H9 (cell line): ENCODE data around the gene CRK. TPM values are rescaled to one million over a fixed set of nuclear protein-coding genes. Genes with fewer than 3 reads are reported as not detected.

Experiments used
- DNase-seq: peaks from one replicate; pipeline ENCODE4 v3.0.0-alpha.2; 2017
- H2AFZ ChIP-seq: one replicate; pipeline ENCODE4 v1.6.1; 2013; ENCODE audit warnings: mild to moderate bottlenecking, low read length, control low read depth, moderate library complexity
- H2AK5ac ChIP-seq: 2 replicates; pipeline ENCODE4 v1.6.1; 2013; ENCODE audit warnings: low read length, control low read depth, mixed read lengths; ENCODE audit not compliant: insufficient read length
- H2BK120ac ChIP-seq: one replicate; pipeline ENCODE4 v1.6.1; 2013; ENCODE audit warnings: low read depth, mild to moderate bottlenecking, low read length, control low read depth, inconsistent platforms; ENCODE audit not compliant: poor library complexity, severe bottlenecking
- H2BK12ac ChIP-seq: 2 replicates; pipeline ENCODE4 v1.6.1; 2013; ENCODE audit warnings: low read length, control low read depth, mixed read lengths, low read depth; ENCODE audit not compliant: insufficient read length
- H2BK15ac ChIP-seq: 2 replicates; pipeline ENCODE4 v1.6.1; 2013; ENCODE audit warnings: low read depth, low read length, control low read depth
- H2BK20ac ChIP-seq: one replicate; pipeline ENCODE4 v1.6.1; 2013; ENCODE audit warnings: low read depth, mild to moderate bottlenecking, low read length, control low read depth, inconsistent platforms; ENCODE audit not compliant: poor library complexity, severe bottlenecking
- H2BK5ac ChIP-seq: 2 replicates; pipeline ENCODE4 v1.6.1; 2013; ENCODE audit warnings: low read length, control low read depth, mixed read lengths; ENCODE audit not compliant: insufficient read length
- H3K14ac ChIP-seq: 2 replicates; pipeline ENCODE4 v1.6.1; 2013; ENCODE audit warnings: low read length, control low read depth; ENCODE audit not compliant: insufficient read depth
- H3K18ac ChIP-seq: 2 replicates; pipeline ENCODE4 v1.6.1; 2013; ENCODE audit warnings: low read depth, mild to moderate bottlenecking, mixed read lengths, low read length, control low read depth; ENCODE audit not compliant: insufficient read length
- H3K23ac ChIP-seq: 2 replicates; pipeline ENCODE4 v1.6.1; 2013; ENCODE audit warnings: low read length, control low read depth, mixed read lengths, low read depth; ENCODE audit not compliant: insufficient read length
- H3K23me2 ChIP-seq: 2 replicates; pipeline ENCODE4 v1.6.1; 2013; ENCODE audit warnings: low read depth, mild to moderate bottlenecking, mixed read lengths, low read length, control low read depth; ENCODE audit not compliant: insufficient read length, poor library complexity, severe bottlenecking
- H3K27ac ChIP-seq: 2 replicates; pipeline ENCODE4 v1.5.1; 2013; ENCODE audit warnings: low read length, control low read depth, mixed read lengths, low read depth; ENCODE audit not compliant: insufficient read length
- H3K27me3 ChIP-seq: 2 replicates; pipeline ENCODE4 v1.6.1; 2013; ENCODE audit warnings: low read length, control low read depth, inconsistent platforms; ENCODE audit not compliant: insufficient read depth
- H3K4ac ChIP-seq: 2 replicates; pipeline ENCODE4 v1.6.1; 2013; ENCODE audit warnings: low read depth, mild to moderate bottlenecking, control low read depth, inconsistent platforms, low read length, moderate library complexity
- H3K4me1 ChIP-seq: 2 replicates; pipeline ENCODE4 v1.6.1; 2013; ENCODE audit warnings: low read length, control low read depth, inconsistent platforms; ENCODE audit not compliant: insufficient read depth
- H3K4me2 ChIP-seq: 2 replicates; pipeline ENCODE4 v1.6.1; 2013; ENCODE audit warnings: low read length, control low read depth, mixed read lengths; ENCODE audit not compliant: insufficient read length, insufficient read depth
- H3K56ac ChIP-seq: 2 replicates; pipeline ENCODE4 v1.6.1; 2013; ENCODE audit warnings: low read depth, mild to moderate bottlenecking, mixed read lengths, low read length, control low read depth; ENCODE audit not compliant: insufficient read length
- H3K79me1 ChIP-seq: 2 replicates; pipeline ENCODE4 v1.6.1; 2013; ENCODE audit warnings: low read depth, mild to moderate bottlenecking, moderate library complexity, low read length, control low read depth, inconsistent platforms; ENCODE audit not compliant: insufficient read depth, poor library complexity, severe bottlenecking
- H3K79me2 ChIP-seq: 2 replicates; pipeline ENCODE4 v1.6.1; 2013; ENCODE audit warnings: low read length, control low read depth, inconsistent platforms; ENCODE audit not compliant: insufficient read depth
- H3K9ac ChIP-seq: 2 replicates; pipeline ENCODE4 v1.6.1; 2013; ENCODE audit warnings: low read length, control low read depth, mixed read lengths; ENCODE audit not compliant: insufficient read length; ENCODE audit errors: extremely low read depth
- H3K9me3 ChIP-seq: one replicate; pipeline ENCODE4 v1.6.1; 2013; ENCODE audit warnings: low read depth, low read length, inconsistent platforms; ENCODE audit not compliant: control insufficient read depth
- H3T11ph ChIP-seq: one replicate; pipeline ENCODE4 v1.6.1; 2013; ENCODE audit warnings: mild to moderate bottlenecking, low read length, control low read depth, inconsistent platforms
- H4K20me1 ChIP-seq: one replicate; pipeline ENCODE4 v1.6.1; 2013; ENCODE audit not compliant: control insufficient read depth, insufficient read length, insufficient read depth
- H4K5ac ChIP-seq: 2 replicates; pipeline ENCODE4 v1.6.1; 2013; ENCODE audit warnings: low read depth, mild to moderate bottlenecking, mixed read lengths, low read length, control low read depth; ENCODE audit not compliant: insufficient read length
- H4K8ac ChIP-seq: replicated peaks from 2 replicates; pipeline ENCODE4 v1.6.1; 2013; ENCODE audit warnings: low read length, control low read depth, mixed read lengths, low read depth; ENCODE audit not compliant: insufficient read length
- H4K91ac ChIP-seq: 2 replicates; pipeline ENCODE4 v1.6.1; 2013; ENCODE audit warnings: low read depth, mild to moderate bottlenecking, moderate library complexity, mixed read lengths, low read length, control low read depth; ENCODE audit not compliant: insufficient read length
- H3K27ac Mint-ChIP-seq, 3 experiments: 2 replicates in 2 of 3; 3 replicates in 1 of 3; pipeline ENCODE4 v1.8.0; 2020 to 2021; ENCODE audit warnings: mixed read lengths in 3 of 3, mild to moderate bottlenecking in 1 of 3, moderate library complexity in 1 of 3
- H3K27me3 Mint-ChIP-seq: 2 replicates; pipeline ENCODE4 v1.8.0; 2021; ENCODE audit warnings: low read depth, mild to moderate bottlenecking, moderate library complexity, mixed read lengths
- H3K36me3 Mint-ChIP-seq, 3 experiments: 2 replicates in 2 of 3; 3 replicates in 1 of 3; pipeline ENCODE4 v1.8.0; 2020 to 2021; ENCODE audit warnings: low read depth in 3 of 3, mixed read lengths in 3 of 3; ENCODE audit not compliant: insufficient read depth in 1 of 3
- H3K4me1 Mint-ChIP-seq, 2 experiments: 2 replicates each; pipeline ENCODE4 v1.8.0; 2020; ENCODE audit warnings: mixed read lengths in 2 of 2
- H3K4me3 Mint-ChIP-seq, 2 experiments: 2 replicates in 1 of 2; 3 replicates in 1 of 2; pipeline ENCODE4 v1.8.0; 2020 to 2021; ENCODE audit warnings: mild to moderate bottlenecking in 2 of 2, mixed read lengths in 2 of 2, moderate library complexity in 1 of 2
- H3K9me3 Mint-ChIP-seq, 2 experiments: 2 replicates in 1 of 2; 3 replicates in 1 of 2; pipeline ENCODE4 v1.8.0; 2020; ENCODE audit warnings: mild to moderate bottlenecking in 2 of 2, mixed read lengths in 2 of 2, moderate library complexity in 1 of 2
- CTCF ChIP-seq: fragments of 200-600 bp; sonication (generic); conservative IDR thresholded peaks from 3 replicates; pipeline ENCODE4 v1.8.0; 2021; ENCODE audit warnings: antibody characterized with exemption, mild to moderate bottlenecking
- WGBS: extraction: QIAGEN DNeasy Blood & Tissue Kit; methylation state at CpG from one replicate; pipeline ENCODE4 v1.1.7; 2013; ENCODE audit warnings: missing lambda C conversion rate, low lambda C conversion rate, mixed read lengths; ENCODE audit not compliant: insufficient read length; ENCODE audit errors: extremely low coverage; 5-methylcytosine and 5-hydroxymethylcytosine counted together
- total RNA-seq: library from RNA; stranded (reverse); gene quantifications from 2 replicates; pipeline ENCODE4 v1.2.1, GENCODE V29; 2021

The CRK gene
- total RNA-seq, 1 experiment from 2014 or later, result 58.9 TPM

- Mint-ChIP-seq H3K27ac (peak overlapping the region in 1 of 3 experiments; percentile 82; a peak in 2 of 7 replicates), H3K27me3 (peaks cover 4% of the 10 kb centered on the region; the same call in 1 of the 2 replicates), H3K9me3 (peaks cover 0 to 3% of the 10 kb centered on the region in 2 experiments; a peak in 2 of 5 replicates), H3K4me1 (peaks cover 23 to 31% of the 10 kb centered on the region in 2 experiments), H3K4me3 (peak overlapping the region; percentile 77 to 87), H3K36me3 (peaks cover 2 to 42% (median 33%) of the 10 kb centered on the region in 3 experiments; a peak in 6 of 7 replicates)
- Histone ChIP-seq H3K4me1 (no peaks in the 10 kb centered on the region), H3K9me3 (no peaks in the 10 kb centered on the region), H2BK15ac (no peak overlapping the region), H4K20me1 (no peaks in the 10 kb centered on the region), H3K4ac (no peak overlapping the region), H3K14ac (no peak overlapping the region), H3K9ac (no peak overlapping the region), H2BK20ac (no peak overlapping the region), H3K27ac (no peak overlapping the region), H3K23ac (no peak overlapping the region), H4K8ac (no peak overlapping the region), H2BK5ac (no peak overlapping the region), H3K23me2 (peaks cover 14% of the 10 kb centered on the region), H3K4me2 (peak overlapping the region; percentile 52), H3K79me2 (no peaks in the 10 kb centered on the region), H2AFZ (no peak overlapping the region), H2BK120ac (no peak overlapping the region), H4K91ac (no peak overlapping the region), H2BK12ac (no peak overlapping the region), H3K79me1 (no peaks in the 10 kb centered on the region), H3K18ac (no peak overlapping the region), H3K27me3 (no peaks in the 10 kb centered on the region), H4K5ac (no peak overlapping the region), H2AK5ac (no peak overlapping the region), H3T11ph (no peak overlapping the region), H3K56ac (no peak overlapping the region)
- no CpG with 5 or more reads among the region's 19 CpGs for WGBS
- peak; percentile 88 for DNase-seq
- peak; percentile 58 for TF ChIP-seq CTCF
These were observed 28.8 kb upstream of the CRK start for GRCh38 chr17:1484676-1485422.
